NCI-H1436 (cell line): ENCODE data around the gene OR2B2.
A peak's percentile ranks its signal among the peaks of the same experiment; 100 is the strongest.
"Not testable (repeated sequence)": the region's sequence is repeated elsewhere in the genome, so short reads cannot be mapped to it uniquely, and the experiment has no call there.

Source experiments
- DNase-seq: peaks from one replicate; lab custom pipeline; 2025; lab: John Stamatoyannopoulos, UW

Gene OR2B2

GRCh38 chr6:27911956-27912446 is at the start of gene OR2B2:
Gene OR2B2 (minus strand): TSS chr6:27912396. CDS start chr6:27912319, 77 bp downstream.
- no peak for DNase-seq

GRCh38 chr6:27957516-27957915 is 45.3 kb upstream of the OR2B2 start:
- DNase-seq: no peak

- DNase-seq: no peak
Observed at GRCh38 chr6:27956941-27957340, 44.7 kb upstream of the OR2B2 start, which contains the start of gene OR2B6. Gene OR2B6 (plus strand): TSS chr6:27957241. CDS start chr6:27957241, 0 bp downstream.

GRCh38 chr6:27951040-27951439 is 38.8 kb upstream of the OR2B2 start:
- DNase-seq: no peak

- DNase-seq: no peak
Observed at GRCh38 chr6:27948237-27948636, 36.0 kb upstream of the OR2B2 start.

GRCh38 chr6:27943072-27943471 is 30.9 kb upstream of the OR2B2 start:
- DNase-seq: not testable (repeated sequence)

- DNase-seq: no peak
Observed at GRCh38 chr6:27940766-27941165, 28.6 kb upstream of the OR2B2 start.

- DNase-seq: no peak
Observed at GRCh38 chr6:27931209-27931608, 19.0 kb upstream of the OR2B2 start.

- DNase-seq: not testable (repeated sequence)
Observed at GRCh38 chr6:27929930-27930329, 17.7 kb upstream of the OR2B2 start.

- DNase-seq: not testable (repeated sequence)
Observed at GRCh38 chr6:27928041-27928440, 15.8 kb upstream of the OR2B2 start.

- no peak for DNase-seq
Observed at GRCh38 chr6:27924179-27924578, 12.0 kb upstream of the OR2B2 start.

- DNase-seq: no peak
Observed at GRCh38 chr6:27922949-27923348, 10.8 kb upstream of the OR2B2 start.

- DNase-seq: no peak
Observed at GRCh38 chr6:27908017-27908416, 4.2 kb downstream of the OR2B2 start.

GRCh38 chr6:27902335-27903314 is 9.6 kb downstream of the OR2B2 start:
- DNase-seq: peak; percentile 68

- DNase-seq: no peak
Observed at GRCh38 chr6:27901801-27902200, 10.4 kb downstream of the OR2B2 start.

GRCh38 chr6:27900197-27900596 is 12.0 kb downstream of the OR2B2 start:
- DNase-seq: not testable (repeated sequence)

- no peak for DNase-seq
Observed at GRCh38 chr6:27899543-27899942, 12.7 kb downstream of the OR2B2 start.

GRCh38 chr6:27897580-27898206 is 14.5 kb downstream of the OR2B2 start:
- no peak for DNase-seq

GRCh38 chr6:27896398-27896796 is 15.8 kb downstream of the OR2B2 start:
- DNase-seq: no peak

- DNase-seq: peak; percentile 86
Observed at GRCh38 chr6:27894839-27895762, 17.1 kb downstream of the OR2B2 start.
